IMR-90 (cell line): ENCODE data around the gene FUT7. TPM values are rescaled to one million over a fixed set of nuclear protein-coding genes. Genes with fewer than 3 reads are reported as not detected.

Experiments
- ATAC-seq: fragments of 200-7000 bp; cut with Tn5 transposase; 2 replicates; pipeline ENCODE4 v1.9.1; 2020; ENCODE audit warnings: low read depth, mild to moderate bottlenecking, moderate library complexity
- BruUV-seq: library from RNA; stranded (reverse); fragments of 400-500 nt; replicated peaks from 2 replicates; lab custom pipeline; 2021; lab: Mats Ljungman, UMichigan
- CTCF ChIA-PET: fragments of 300-600 bp; formaldehyde crosslinking; extraction: SDS; loops from one replicate; lab custom pipeline; 2021; ENCODE audit warnings: antibody characterized with exemption; lab: Yijun Ruan, JAX
- POLR2A ChIA-PET: fragments of 300-600 bp; sonication (Branson Sonifier 250); formaldehyde crosslinking; loops from one replicate; lab custom pipeline; 2022; ENCODE audit warnings: antibody characterized with exemption; ENCODE audit not compliant: unreplicated experiment; lab: Charles Lee
- DNase-seq: peaks from one replicate; pipeline ENCODE4 v3.0.0; 2013
- H2AFZ ChIP-seq: replicated peaks from 2 replicates; pipeline ENCODE3; 2013; ENCODE audit warnings: low read length, mild to moderate bottlenecking; ENCODE audit not compliant: poor library complexity
- H2AK5ac ChIP-seq: 2 replicates; pipeline ENCODE4 v1.6.1; 2013; ENCODE audit warnings: low read depth, low read length, inconsistent platforms
- H2AK9ac ChIP-seq: replicated peaks from 2 replicates; pipeline ENCODE3; 2013; ENCODE audit warnings: mild to moderate bottlenecking, low read depth, low read length, moderate library complexity; ENCODE audit not compliant: poor library complexity
- H2BK120ac ChIP-seq: 2 replicates; pipeline ENCODE4 v1.6.1; 2013; ENCODE audit warnings: low read depth, low read length, inconsistent platforms
- H2BK15ac ChIP-seq: 3 replicates; pipeline ENCODE4 v1.6.1; 2013; ENCODE audit warnings: low read depth, low read length, inconsistent platforms
- H2BK20ac ChIP-seq: 2 replicates; pipeline ENCODE4 v1.6.1; 2013; ENCODE audit warnings: low read depth, mild to moderate bottlenecking, inconsistent platforms, low read length, moderate library complexity
- H2BK5ac ChIP-seq: 2 replicates; pipeline ENCODE4 v1.6.1; 2013; ENCODE audit warnings: mild to moderate bottlenecking, low read depth, low read length, inconsistent platforms; ENCODE audit not compliant: poor library complexity, severe bottlenecking
- H3K14ac ChIP-seq: replicated peaks from 2 replicates; pipeline ENCODE4 v1.6.1; 2013; ENCODE audit warnings: low read depth, low read length, inconsistent platforms
- H3K18ac ChIP-seq: 2 replicates; pipeline ENCODE4 v1.6.1; 2013; ENCODE audit warnings: low read depth, low read length, control low read depth
- H3K23ac ChIP-seq: 2 replicates; pipeline ENCODE4 v1.6.1; 2013; ENCODE audit warnings: low read depth, low read length, inconsistent platforms
- H3K27ac ChIP-seq: 2 replicates; pipeline ENCODE4 v1.5.1; 2013; ENCODE audit warnings: mild to moderate bottlenecking, control low read depth, low read length; ENCODE audit not compliant: insufficient read depth
- H3K27me3 ChIP-seq: 2 replicates; pipeline ENCODE4 v1.6.1; 2013; ENCODE audit warnings: low read length; ENCODE audit not compliant: control insufficient read depth, insufficient read depth
- H3K36me3 ChIP-seq: 2 replicates; pipeline ENCODE4 v1.6.1; 2013; ENCODE audit warnings: low read length, mixed read lengths; ENCODE audit not compliant: control insufficient read depth, insufficient read depth
- H3K4ac ChIP-seq: 2 replicates; pipeline ENCODE4 v1.6.1; 2013; ENCODE audit warnings: low read depth, low read length, inconsistent platforms
- H3K4me1 ChIP-seq: 2 replicates; pipeline ENCODE4 v1.6.1; 2013; ENCODE audit warnings: low read length, mixed read lengths; ENCODE audit not compliant: control insufficient read depth, insufficient read depth
- H3K4me2 ChIP-seq: 2 replicates; pipeline ENCODE4 v1.6.1; 2013; ENCODE audit warnings: low read depth, mild to moderate bottlenecking, control low read depth, low read length, moderate library complexity
- H3K4me3 ChIP-seq: 2 replicates; pipeline ENCODE4 v1.5.1; 2013; ENCODE audit warnings: low read depth, mild to moderate bottlenecking, control low read depth, low read length, moderate library complexity; ENCODE audit not compliant: insufficient read depth
- H3K56ac ChIP-seq: 2 replicates; pipeline ENCODE4 v1.6.1; 2013; ENCODE audit warnings: low read length, inconsistent platforms; ENCODE audit not compliant: insufficient read depth; ENCODE audit errors: extremely low read depth
- H3K79me1 ChIP-seq, 2 experiments: 2 replicates each; pipeline ENCODE4 v1.6.1; 2013; ENCODE audit warnings: low read length in 2 of 2, inconsistent platforms in 1 of 2, low read depth in 1 of 2
- H3K9ac ChIP-seq: 2 replicates; pipeline ENCODE4 v1.6.1; 2013; ENCODE audit warnings: low read depth, low read length, control low read depth
- H3K9me1 ChIP-seq: 2 replicates; pipeline ENCODE4 v1.6.1; 2013; ENCODE audit warnings: low read length, inconsistent platforms; ENCODE audit not compliant: insufficient read depth
- H3K9me3 ChIP-seq: 2 replicates; pipeline ENCODE4 v1.6.1; 2013; ENCODE audit warnings: low read length; ENCODE audit not compliant: control insufficient read depth, insufficient read depth
- H4K20me1 ChIP-seq: 2 replicates; pipeline ENCODE4 v1.6.1; 2013; ENCODE audit warnings: low read length, inconsistent platforms; ENCODE audit not compliant: insufficient read depth
- H4K5ac ChIP-seq: 2 replicates; pipeline ENCODE4 v1.6.1; 2013; ENCODE audit warnings: mild to moderate bottlenecking, low read depth, low read length, control low read depth
- H4K8ac ChIP-seq, 2 experiments: 2 replicates each; pipeline ENCODE4 v1.6.1; 2013; ENCODE audit warnings: low read depth in 2 of 2, low read length in 2 of 2, control low read depth in 1 of 2, inconsistent platforms in 1 of 2
- H4K91ac ChIP-seq: 2 replicates; pipeline ENCODE4 v1.6.1; 2013; ENCODE audit warnings: low read depth, low read length, inconsistent platforms; ENCODE audit not compliant: insufficient read depth
- BHLHE40 ChIP-seq: fragments of 150-350 bp; IDR thresholded peaks from 2 replicates; pipeline ENCODE4 v1.6.1; 2016; ENCODE audit warnings: mild to moderate bottlenecking, low read depth, low read length
- CHD1 ChIP-seq: IDR thresholded peaks from 2 replicates; pipeline ENCODE4 v1.6.1; 2012; ENCODE audit warnings: low read depth, low read length, improper control_type of control experiment
- MXI1 ChIP-seq: IDR thresholded peaks from 2 replicates; pipeline ENCODE4 v1.6.1; 2012; ENCODE audit warnings: low read depth, mild to moderate bottlenecking, low read length, moderate library complexity, borderline replicate concordance
- POLR2A ChIP-seq: IDR thresholded peaks from 2 replicates; pipeline ENCODE4 v1.6.1; 2012; ENCODE audit warnings: mild to moderate bottlenecking, low read depth, low read length
- RFX5 ChIP-seq: IDR thresholded peaks from 2 replicates; pipeline ENCODE4 v1.8.0; 2012; ENCODE audit warnings: low read depth, mild to moderate bottlenecking, low read length, moderate library complexity
- WGBS, 2 experiments: methylation state at CpG; one replicate each; pipeline versions ENCODE4 v1.1.5 to v1.1.7; 2013; ENCODE audit warnings: missing lambda C conversion rate in 2 of 2; ENCODE audit not compliant: insufficient read length in 1 of 2; ENCODE audit errors: extremely low coverage in 2 of 2; 5-methylcytosine and 5-hydroxymethylcytosine counted together
- dilution Hi-C: fragments of 300-500 bp; cut with HindIII; formaldehyde crosslinking; loops from one replicate; pipeline ENCODE4 v1.14.3; 2018; ENCODE audit warnings: low sequenced_read_pairs; ENCODE audit not compliant: unreplicated experiment
- in situ Hi-C: fragments of 300-500 bp; cut with MboI; formaldehyde crosslinking; loops from 3 replicates; pipeline ENCODE4 v1.14.3; 2019; ENCODE audit warnings: low sequenced_read_pairs, inconsistent platforms, mixed read lengths
- intact Hi-C: fragments of 100-400 bp; cut with micrococcal nuclease; formaldehyde crosslinking; loops from 2 replicates; pipeline ENCODE4 v1.10.0; 2022
- polyA plus RNA-seq, 3 experiments: library from polyadenylated mRNA; depleted of rRNA; stranded (reverse); fragments of >200 nt; gene quantifications; 2 replicates each; pipeline ENCODE4 v1.2.3, GENCODE V29; 2012; ENCODE audit warnings: low replicate concordance in 1 of 3
- total RNA-seq: library from RNA; depleted of rRNA; stranded (reverse); fragments of >200 nt; gene quantifications from 2 replicates; pipeline ENCODE4 v1.2.3, GENCODE V29; 2012

The FUT7 gene
- total and polyA plus RNA-seq, 2 of the 4 experiments (the other 2 are of a cell fraction) = not detected

GRCh38 chr9:137056739-137057415 is 25.0 kb upstream of the FUT7 start:
- Histone ChIP-seq H3K14ac (no peak overlapping the region), H2BK120ac (no peak overlapping the region), H3K23ac (no peak overlapping the region), H2AK9ac (no peak overlapping the region), H4K5ac (no peak overlapping the region), H4K8ac (no peak overlapping the region), H3K27ac (no peak overlapping the region), H3K36me3 (no peaks in the 10 kb centered on the region), H3K79me1 (no peaks in the 10 kb centered on the region), H2AK5ac (no peak overlapping the region), H3K9ac (no peak overlapping the region), H2AFZ (no peak overlapping the region), H3K4me2 (no peak overlapping the region), H2BK5ac (no peak overlapping the region), H3K9me3 (no peaks in the 10 kb centered on the region), H3K9me1 (no peaks in the 10 kb centered on the region), H3K56ac (no peak overlapping the region), H4K20me1 (no peaks in the 10 kb centered on the region), H3K4ac (no peak overlapping the region), H4K91ac (no peak overlapping the region), H3K4me3 (no peak overlapping the region), H3K27me3 (peaks cover 45% of the 10 kb centered on the region), H3K18ac (no peak overlapping the region), H2BK15ac (no peak overlapping the region), H3K4me1 (peaks cover 3% of the 10 kb centered on the region; the same call in 1 of the 2 replicates), H2BK20ac (no peak overlapping the region)
- WGBS, 2 experiments = 53% methylated on average over 4 of the region's 17 CpGs; no CpG with 5 or more reads in 1 of the 2 experiments
- BruUV-seq = no TSS peak
- TF ChIP-seq POLR2A (no peak), CHD1 (no peak), RFX5 (no peak), MXI1 (no peak), BHLHE40 (no peak)
- ATAC-seq (no peak), DNase-seq (no peak)
- POLR2A ChIA-PET = no interaction called here
- in situ Hi-C loops (no loop called here), dilution Hi-C loops (no loop called here), intact Hi-C loops (no loop called here)
- CTCF ChIA-PET = interaction anchor here (0.6 kb wide), 1 partner anchor 471 kb away, joined by 6 read pairs; no protein-coding TSS in a partner anchor
